SK-N-SH (cell line): ENCODE measurements around the gene C11orf54. TPM values are rescaled to one million over a fixed set of nuclear protein-coding genes. Genes with fewer than 3 reads are reported as not detected.

Source experiments
- CTCF ChIA-PET: fragments of 300-600, 350-600 bp; formaldehyde crosslinking; extraction: SDS; loops from one replicate; lab custom pipeline; 2021; lab: Yijun Ruan, JAX
- POLR2A ChIA-PET: fragments of 350-600 bp; sonication (Branson Sonifier 250); formaldehyde crosslinking; extraction: SDS; loops from one replicate; lab custom pipeline; 2020; ENCODE audit warnings: antibody characterized with exemption, inconsistent platforms; lab: Yijun Ruan, JAX
- DNase-seq: peaks from one replicate; pipeline ENCODE4 v3.0.0; 2012
- H2AFZ ChIP-seq: fragments of 200-600 bp; sonication (generic); 2 replicates; pipeline ENCODE4 v1.8.1; 2016; ENCODE audit warnings: antibody characterized with exemption, mild to moderate bottlenecking, low read depth
- H3F3A ChIP-seq: fragments of 200-600 bp; sonication (generic); replicated peaks from 2 replicates; pipeline ENCODE3; 2016; ENCODE audit warnings: antibody characterized with exemption, mild to moderate bottlenecking; ENCODE audit not compliant: insufficient read depth
- H3K27ac ChIP-seq, 2 experiments: fragments of 200-500 bp in 1 of 2; fragments of 200-600 bp in 1 of 2; sonication (Bioruptor generic) in 1 of 2; sonication (generic), shearing (Covaris generic) in 1 of 2; 2 replicates each; pipeline versions ENCODE4 v1.5.1 to v1.6.1; 2014 to 2016; ENCODE audit warnings: low read depth in 2 of 2, inconsistent platforms in 1 of 2, low read length in 1 of 2, mild to moderate bottlenecking in 1 of 2, mixed read lengths in 1 of 2
- H3K27me3 ChIP-seq: fragments of 200-600 bp; sonication (generic), shearing (Covaris generic); 2 replicates; pipeline ENCODE4 v1.6.1; 2016; ENCODE audit warnings: mixed run types; ENCODE audit not compliant: insufficient read depth
- H3K36me3 ChIP-seq, 2 experiments: fragments of 200-500 bp in 1 of 2; fragments of 200-600 bp in 1 of 2; sonication (Bioruptor generic) in 1 of 2; sonication (generic) in 1 of 2; replicated peaks in 1 of 2; 2 replicates each; pipeline versions ENCODE3 to v1.5.1; 2014 to 2016; ENCODE audit warnings: low read length in 1 of 2, mild to moderate bottlenecking in 1 of 2; ENCODE audit not compliant: insufficient read depth in 2 of 2, control insufficient read depth in 1 of 2
- H3K4me1 ChIP-seq, 2 experiments: fragments of 200-500 bp in 1 of 2; fragments of 200-600 bp in 1 of 2; sonication (Bioruptor generic) in 1 of 2; sonication (generic), shearing (Covaris generic) in 1 of 2; 2 replicates each; pipeline versions ENCODE4 v1.5.1 to v1.6.1; 2014 to 2016; ENCODE audit warnings: low read depth in 1 of 2, low read length in 1 of 2, mixed run types in 1 of 2; ENCODE audit not compliant: insufficient read depth in 2 of 2, control insufficient read depth in 1 of 2
- H3K4me2 ChIP-seq: fragments of 200-600 bp; sonication (generic), shearing (Covaris generic); 2 replicates; pipeline ENCODE4 v1.6.1; 2017; ENCODE audit warnings: mixed run types
- H3K4me3 ChIP-seq, 2 experiments: fragments of 200-500 bp in 1 of 2; fragments of 200-600 bp in 1 of 2; sonication (Bioruptor generic) in 1 of 2; sonication (generic), shearing (Covaris generic) in 1 of 2; 2 replicates each; pipeline versions ENCODE4 v1.5.1 to v1.8.1; 2014 to 2016; ENCODE audit warnings: low read depth in 2 of 2, inconsistent platforms in 1 of 2, low read length in 1 of 2, mild to moderate bottlenecking in 1 of 2, mixed read lengths in 1 of 2, moderate library complexity in 1 of 2
- H3K79me2 ChIP-seq: fragments of 200-600 bp; sonication (generic); 2 replicates; pipeline ENCODE4 v1.8.1; 2017; ENCODE audit warnings: mild to moderate bottlenecking; ENCODE audit not compliant: insufficient read depth
- H3K9ac ChIP-seq: fragments of 200-600 bp; sonication (generic); 2 replicates; pipeline ENCODE4 v1.6.1; 2017; ENCODE audit warnings: mixed run types
- H3K9me2 ChIP-seq: fragments of 200-600 bp; sonication (generic); 2 replicates; pipeline ENCODE4 v1.6.1; 2017; ENCODE audit warnings: mixed run types
- H3K9me3 ChIP-seq: fragments of 200-600 bp; sonication (generic); 2 replicates; pipeline ENCODE4 v1.6.1; 2017; ENCODE audit warnings: mixed run types, mild to moderate bottlenecking, moderate library complexity
- H4K20me1 ChIP-seq: fragments of 200-600 bp; sonication (generic); 2 replicates; pipeline ENCODE4 v1.6.1; 2017; ENCODE audit warnings: mild to moderate bottlenecking, mixed run types; ENCODE audit not compliant: insufficient read depth
- ELF1 ChIP-seq: IDR thresholded peaks from 2 replicates; pipeline ENCODE4 v1.4.0; 2012
- EP300 ChIP-seq, 2 experiments: IDR thresholded peaks; 2 replicates each; pipeline versions ENCODE4 v1.4.0 to v1.6.1; 2012; ENCODE audit warnings: borderline replicate concordance in 1 of 2, low read depth in 1 of 2, low read length in 1 of 2
- EZH2phosphoT487 ChIP-seq: fragments of 200-600 bp; sonication (generic); IDR thresholded peaks from 2 replicates; pipeline ENCODE4 v1.6.1; 2017; ENCODE audit warnings: low read depth, mixed run types, mild to moderate bottlenecking, antibody characterized with exemption, moderate library complexity, borderline replicate concordance
- FOSL2 ChIP-seq: IDR thresholded peaks from 2 replicates; pipeline ENCODE4 v1.4.0; 2012; ENCODE audit warnings: low read depth, mild to moderate bottlenecking, moderate library complexity, borderline replicate concordance
- FOXJ3 ChIP-seq: sonication (generic); formaldehyde crosslinking; IDR thresholded peaks from 2 replicates; pipeline ENCODE4 v1.5.1; 2020; ENCODE audit warnings: mild to moderate bottlenecking, missing genetic modification reagents
- FOXM1 ChIP-seq: IDR thresholded peaks from 2 replicates; pipeline ENCODE4 v1.4.0; 2012; ENCODE audit warnings: low read depth, mild to moderate bottlenecking
- JUND ChIP-seq: IDR thresholded peaks from 2 replicates; pipeline ENCODE4 v1.4.0; 2012
- MAX ChIP-seq: IDR thresholded peaks from 2 replicates; pipeline ENCODE4 v1.4.0; 2012; ENCODE audit warnings: low read depth
- MEF2A ChIP-seq: IDR thresholded peaks from 2 replicates; pipeline ENCODE4 v1.4.0; 2012; ENCODE audit warnings: low read depth, borderline replicate concordance
- NFIC ChIP-seq: IDR thresholded peaks from 2 replicates; pipeline ENCODE4 v1.4.0; 2012; ENCODE audit warnings: borderline replicate concordance
- NRF1 ChIP-seq: IDR thresholded peaks from 2 replicates; pipeline ENCODE4 v1.6.1; 2012; ENCODE audit warnings: low read depth, mild to moderate bottlenecking, low read length
- RCOR1 ChIP-seq: fragments of 150-350 bp; IDR thresholded peaks from 2 replicates; pipeline ENCODE4 v1.6.1; 2017; ENCODE audit warnings: antibody characterized with exemption, low read length
- REST ChIP-seq: IDR thresholded peaks from 2 replicates; pipeline ENCODE4 v1.6.1; 2012; ENCODE audit warnings: mild to moderate bottlenecking, low read depth, low read length, moderate library complexity
- RXRA ChIP-seq: IDR thresholded peaks from 2 replicates; pipeline ENCODE4 v1.4.0; 2012; ENCODE audit warnings: low read depth, mild to moderate bottlenecking, borderline replicate concordance
- SMC3 ChIP-seq: IDR thresholded peaks from 2 replicates; pipeline ENCODE4 v1.6.1; 2012; ENCODE audit warnings: low read depth, low read length, improper control_type of control experiment
- TEAD4 ChIP-seq: IDR thresholded peaks from 2 replicates; pipeline ENCODE4 v1.4.0; 2012; ENCODE audit warnings: mild to moderate bottlenecking, borderline replicate concordance; ENCODE audit not compliant: insufficient read depth
- USF1 ChIP-seq: IDR thresholded peaks from 2 replicates; pipeline ENCODE4 v1.4.0; 2012; ENCODE audit warnings: low read depth, borderline replicate concordance
- WGBS: methylation state at CpG from one replicate; pipeline ENCODE4 v1.1.6; 2017; ENCODE audit warnings: low lambda C conversion rate; 5-methylcytosine and 5-hydroxymethylcytosine counted together
- polyA plus RNA-seq, 3 experiments: library from polyadenylated mRNA; depleted of rRNA; stranded (reverse); fragments of >200 nt; gene quantifications; 2 replicates each; pipeline ENCODE4 v1.2.3, GENCODE V29; 2012

C11orf54 gene
- polyA plus RNA-seq, 1 of the 3 experiments (the other 2 are of a cell fraction): 7.7 TPM

- ChIA-PET POLR2A (no interaction called here), CTCF (interaction anchor here (1.1 to 1.8 kb wide), 3 partner anchors 12 to 48 kb away, joined by 3 to 7 read pairs (median 5); partner anchors contain the start of gene MED17)
- no peak for DNase-seq
- H3F3A ChIP-seq: no peaks in the 10 kb centered on the region
- H3K36me3 ChIP-seq: peaks cover 83 to 84% of the 10 kb centered on the region in 2 experiments
- no peak overlapping the region for H3K4me2 ChIP-seq
- no peaks in the 10 kb centered on the region for H3K4me1 ChIP-seq
- no peak overlapping the region for H2AFZ ChIP-seq
- 72% methylated on average over 2 of the region's 2 CpGs for WGBS
- peaks cover 7% of the 10 kb centered on the region; the same call in 1 of the 2 replicates for H4K20me1 ChIP-seq
- H3K27ac ChIP-seq: no peak overlapping the region
- H3K4me3 ChIP-seq: no peak overlapping the region
- H3K9ac ChIP-seq: no peak overlapping the region
- TF ChIP-seq REST (no peak), NFIC (no peak), EP300 (IDR thresholded peaks at IDR 0.05; ENCODE audit: borderline replicate concordance in 1 of 2, low read depth in 1 of 2, low read length in 1 of 2) (no peak), NRF1 (no peak), MEF2A (no peak), ELF1 (no peak)
- no peaks in the 10 kb centered on the region for H3K9me2 ChIP-seq
- H3K9me3 ChIP-seq: no peaks in the 10 kb centered on the region
- peaks cover 72% of the 10 kb centered on the region for H3K79me2 ChIP-seq
- H3K27me3 ChIP-seq: no peaks in the 10 kb centered on the region
Measured at GRCh38 chr11:93801366-93801765, 59.9 kb downstream of the C11orf54 start.

- WGBS: 94% methylated on average over 2 of the region's 2 CpGs
- ChIA-PET POLR2A (no interaction called here), CTCF (no interaction called here)
- Histone ChIP-seq H4K20me1 (peaks cover 7% of the 10 kb centered on the region; the same call in 1 of the 2 replicates), H3K9ac (no peak overlapping the region), H2AFZ (no peak overlapping the region), H3F3A (no peaks in the 10 kb centered on the region), H3K27ac (no peak overlapping the region), H3K9me2 (no peaks in the 10 kb centered on the region), H3K4me3 (no peak overlapping the region), H3K9me3 (no peaks in the 10 kb centered on the region), H3K27me3 (no peaks in the 10 kb centered on the region), H3K4me1 (no peaks in the 10 kb centered on the region), H3K4me2 (no peak overlapping the region), H3K79me2 (peaks cover 59% of the 10 kb centered on the region), H3K36me3 (peaks cover 86 to 89% of the 10 kb centered on the region in 2 experiments)
- DNase-seq: no peak
- TF ChIP-seq TEAD4 (no peak), NRF1 (no peak), FOXM1 (no peak), ELF1 (no peak), MAX (no peak), FOSL2 (no peak), EZH2phosphoT487 (no peak), RCOR1 (no peak), SMC3 (no peak), RXRA (no peak), USF1 (no peak), JUND (no peak), FOXJ3 (no peak), MEF2A (no peak)
Measured at GRCh38 chr11:93804879-93805278, 63.4 kb downstream of the C11orf54 start.
